GM19324 (cell line): ENCODE results near the gene PPP1R37.

Experiments
- ATAC-seq: cut with Tn5 transposase; IDR thresholded peaks from one replicate; pipeline ENCODE4 v1.9.1; 2021; ENCODE audit warnings: mild to moderate bottlenecking, moderate library complexity; ENCODE audit not compliant: unreplicated experiment, low FRiP score

Gene PPP1R37

DNA sequence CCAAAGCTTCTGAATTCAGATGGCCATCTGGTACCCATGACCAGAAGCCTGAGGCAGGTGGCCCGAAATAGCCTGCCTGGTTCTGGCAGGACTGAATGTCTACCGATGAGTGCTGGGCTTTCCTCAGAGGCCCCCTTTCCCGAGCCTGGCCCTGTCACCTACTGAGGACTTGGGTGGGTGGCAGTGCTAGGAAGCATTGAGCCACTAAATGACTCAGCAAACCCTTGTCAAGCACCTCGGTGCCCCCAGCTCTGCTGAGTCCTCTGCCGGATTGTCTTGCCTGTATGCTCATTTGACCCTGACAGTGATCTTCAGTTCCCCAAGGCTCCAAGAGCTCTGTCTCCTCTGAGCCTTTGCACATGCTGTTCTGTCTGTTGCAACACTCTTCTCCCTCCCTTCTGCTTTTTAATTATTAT is 17.9 kb downstream of the PPP1R37 start:
- ATAC-seq, result no peak

DNA sequence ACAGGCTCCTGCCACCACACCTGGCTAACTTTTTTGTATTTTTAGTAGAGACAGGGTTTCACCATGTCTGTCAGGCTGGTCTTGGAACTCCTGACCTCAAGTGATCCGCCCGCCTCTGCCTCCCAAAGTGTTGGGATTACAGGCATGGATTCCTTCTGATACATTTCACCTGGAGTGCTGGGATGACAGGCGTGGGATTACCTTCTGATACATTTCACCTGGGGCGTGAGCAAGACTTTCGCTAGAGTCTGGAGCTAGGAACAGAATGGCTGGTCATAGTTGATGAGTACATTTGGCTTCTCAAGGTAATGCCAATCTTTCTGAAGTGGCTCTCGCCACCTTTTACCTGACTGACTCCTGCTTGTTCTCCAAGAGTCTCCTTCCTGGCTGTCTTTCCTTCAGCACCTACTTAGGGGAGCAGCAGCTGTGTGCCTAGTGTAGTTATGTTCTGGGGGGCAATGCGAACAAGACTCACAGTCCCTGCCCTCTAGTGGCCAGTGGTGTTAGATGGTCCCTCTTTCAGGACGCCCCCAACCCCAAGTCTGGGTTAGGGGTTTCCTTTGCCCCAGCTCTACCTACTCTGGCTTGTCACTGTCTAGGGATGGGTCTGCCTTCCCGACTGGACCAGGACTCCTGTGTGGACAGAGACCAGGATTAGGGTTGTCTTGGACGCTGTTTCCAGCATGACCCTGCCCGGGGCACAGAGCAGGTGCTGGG is 19.3 kb downstream of the PPP1R37 start:
- no peak for ATAC-seq

- no peak for ATAC-seq
Measured at GRCh38 chr19:45113628-45114027, 20.6 kb downstream of the PPP1R37 start.

DNA sequence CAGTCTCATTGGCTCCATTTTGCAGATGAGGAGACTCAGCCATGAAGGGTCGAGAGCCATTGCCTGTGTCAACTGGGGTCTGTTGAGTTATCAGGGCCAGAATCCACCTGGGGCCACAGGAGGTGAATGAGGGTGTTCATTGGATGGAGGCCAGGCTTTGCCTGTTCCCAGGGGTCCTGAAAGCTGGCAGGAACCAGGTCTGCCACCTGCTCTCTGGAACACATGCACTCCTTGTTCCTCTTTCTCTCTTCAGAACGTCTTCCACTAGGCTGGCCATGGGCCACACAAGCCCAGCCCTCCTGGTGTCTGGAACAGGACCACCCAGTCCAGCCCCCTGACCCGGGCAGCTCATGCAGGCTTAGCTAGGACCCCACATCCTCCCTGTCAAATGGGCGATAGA is 21.1 kb downstream of the PPP1R37 start:
- ATAC-seq, result no peak

- no peak for ATAC-seq
Measured at GRCh38 chr19:45115809-45116615, 23.0 kb downstream of the PPP1R37 start.

- ATAC-seq, result no peak
Measured at GRCh38 chr19:45117167-45117594, 24.2 kb downstream of the PPP1R37 start.

DNA sequence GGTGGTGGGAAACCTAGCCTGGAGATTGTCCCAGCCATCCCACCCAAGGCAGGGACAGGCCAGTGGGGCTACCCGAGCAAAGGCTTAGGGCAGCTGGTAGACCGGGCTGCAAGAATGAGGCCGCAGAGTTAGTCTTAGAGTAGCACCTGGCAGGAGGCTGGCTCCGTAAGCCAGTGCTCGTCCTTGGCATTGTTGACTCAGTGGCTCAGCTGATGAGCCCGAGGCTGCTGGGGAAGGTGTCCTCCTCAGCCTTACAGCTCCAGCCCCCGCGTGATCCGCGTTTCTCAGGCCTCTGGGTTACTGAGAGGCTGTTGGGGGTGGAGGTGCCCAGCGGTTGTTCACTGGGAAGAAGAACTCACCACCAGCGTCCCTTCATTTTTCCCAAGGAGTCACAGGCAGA is 24.7 kb downstream of the PPP1R37 start:
- no peak for ATAC-seq

DNA sequence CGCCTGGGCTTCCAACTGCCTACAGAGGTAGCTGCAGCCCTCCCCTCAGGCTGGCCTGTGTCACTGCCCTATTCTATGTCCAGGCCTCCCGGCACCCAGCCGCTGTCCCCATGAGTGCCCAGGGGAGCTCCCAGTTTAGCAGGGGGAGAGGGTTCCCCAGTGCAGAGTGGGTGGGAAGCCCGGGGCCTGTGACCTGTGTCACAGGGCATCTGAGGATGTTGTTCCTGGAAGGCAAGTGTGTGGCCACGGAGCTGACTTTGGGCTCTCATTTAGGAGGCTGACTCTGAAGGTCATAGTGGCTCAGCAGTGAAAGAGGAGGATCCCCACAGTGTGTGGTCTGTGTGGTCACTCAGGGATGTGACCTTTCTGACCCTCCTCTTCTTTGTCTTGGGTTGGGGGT is 25.1 kb downstream of the PPP1R37 start:
- ATAC-seq, result no peak

- ATAC-seq, result peak; percentile 63
Measured at GRCh38 chr19:45118591-45119355, 25.8 kb downstream of the PPP1R37 start.

DNA sequence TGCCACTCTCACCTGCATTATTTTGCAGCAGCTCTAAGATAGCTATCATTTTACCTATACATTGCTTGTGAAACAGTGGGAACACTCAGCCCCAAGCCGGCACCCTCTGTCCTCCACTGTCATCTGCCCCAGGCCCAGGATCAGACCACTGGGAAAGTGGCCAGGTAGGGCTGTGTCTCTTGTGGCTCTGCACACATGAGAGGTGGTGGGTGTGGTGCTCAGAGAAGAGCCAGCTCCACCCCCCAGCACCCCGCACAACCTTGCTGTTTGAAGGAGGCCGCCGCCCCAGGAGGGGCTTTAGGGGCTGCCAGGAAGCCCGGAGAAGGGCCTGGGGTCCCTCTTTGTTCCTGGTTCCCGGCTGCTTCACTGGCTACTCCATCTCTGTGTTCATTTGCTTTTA is 26.6 kb downstream of the PPP1R37 start:
- ATAC-seq, result no peak

DNA sequence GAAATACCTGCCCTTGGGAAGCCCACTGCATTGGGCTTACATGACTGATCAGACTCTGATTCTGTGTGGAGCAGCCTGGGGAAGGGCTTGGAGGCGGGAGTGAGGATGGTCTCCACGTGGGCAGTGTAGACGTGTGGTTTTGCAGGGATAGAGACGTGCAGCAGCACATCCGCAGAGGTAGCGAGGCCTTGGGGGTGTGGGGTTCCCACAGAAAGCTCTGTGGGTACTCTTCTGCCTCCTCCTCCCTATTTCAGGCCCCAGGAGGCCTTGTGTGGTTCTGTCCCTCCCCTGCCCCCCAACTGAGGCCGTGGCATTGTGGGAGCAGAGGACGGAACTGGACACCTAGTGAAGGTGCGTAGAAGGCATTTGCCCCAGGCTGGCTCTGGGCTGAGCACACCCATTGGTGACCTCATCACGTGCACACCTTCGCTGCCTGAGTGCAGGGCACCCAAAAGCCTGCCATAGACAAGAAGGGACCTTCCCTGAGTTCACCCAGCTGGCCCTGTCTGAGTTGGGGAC is 28.9 kb downstream of the PPP1R37 start:
- ATAC-seq, result no peak

DNA sequence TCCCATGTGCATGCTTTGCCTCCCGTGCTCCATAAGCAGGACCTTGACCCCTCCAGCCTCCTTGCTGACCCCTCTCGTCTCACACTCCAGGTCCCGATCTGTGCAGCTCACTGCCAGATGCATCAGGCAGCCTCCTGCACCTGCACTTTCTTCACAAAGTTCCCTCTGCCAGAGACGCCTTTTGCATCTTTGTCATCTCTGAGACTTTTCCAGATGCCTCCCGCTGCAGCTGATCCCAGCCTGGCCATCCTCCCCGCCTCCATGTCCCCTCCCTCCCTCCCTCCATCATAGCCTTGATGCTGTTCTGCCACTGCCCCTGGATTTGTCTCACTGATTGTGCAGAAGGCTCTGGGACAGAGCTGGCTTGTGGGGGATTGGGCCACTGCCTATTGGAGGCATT is 29.9 kb downstream of the PPP1R37 start:
- no peak for ATAC-seq

GRCh38 chr19:45123440-45123850 is 30.5 kb downstream of the PPP1R37 start:
- ATAC-seq, result no peak

DNA sequence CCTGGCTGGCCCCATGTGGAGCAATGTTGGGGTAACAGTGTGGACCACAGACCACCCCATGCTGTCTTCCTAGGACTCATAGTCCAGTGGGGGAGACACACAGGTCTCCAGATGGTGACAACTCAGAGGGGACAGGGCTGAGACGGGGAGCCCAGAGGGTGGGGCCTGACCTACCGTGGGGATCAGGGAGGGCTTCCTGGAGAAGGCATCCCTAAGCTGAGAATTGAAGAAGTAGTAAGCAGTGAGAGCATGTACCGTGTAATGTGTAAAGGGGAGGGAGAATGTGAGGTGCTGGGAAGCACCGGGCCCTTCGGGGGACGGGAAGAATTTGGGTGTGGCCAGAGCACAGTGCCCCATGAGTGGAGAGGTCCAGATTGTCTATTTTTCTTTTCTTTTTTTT is 31.0 kb downstream of the PPP1R37 start:
- ATAC-seq, result no peak

DNA sequence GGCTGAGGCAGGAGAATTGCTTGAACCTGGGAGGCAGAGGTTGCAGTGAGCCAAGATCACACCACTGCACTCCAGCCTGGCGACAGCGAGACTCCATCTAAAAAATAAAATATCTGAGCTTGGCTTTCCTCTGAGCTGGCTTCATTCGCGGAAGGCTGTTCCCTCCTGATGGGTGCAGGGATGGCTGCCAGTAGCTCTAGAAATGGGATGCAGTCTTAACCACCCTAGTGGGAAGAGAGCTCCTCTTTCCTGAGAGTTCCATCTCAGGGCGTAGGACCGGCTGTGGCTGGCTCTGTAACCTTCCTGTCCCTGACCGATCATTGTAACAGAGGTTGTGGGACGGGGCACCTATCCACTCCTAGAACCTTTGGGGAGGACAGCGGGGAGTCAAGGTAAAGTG is 32.4 kb downstream of the PPP1R37 start:
- no peak for ATAC-seq

GRCh38 chr19:45125975-45126493 is 33.1 kb downstream of the PPP1R37 start:
- no peak for ATAC-seq

DNA sequence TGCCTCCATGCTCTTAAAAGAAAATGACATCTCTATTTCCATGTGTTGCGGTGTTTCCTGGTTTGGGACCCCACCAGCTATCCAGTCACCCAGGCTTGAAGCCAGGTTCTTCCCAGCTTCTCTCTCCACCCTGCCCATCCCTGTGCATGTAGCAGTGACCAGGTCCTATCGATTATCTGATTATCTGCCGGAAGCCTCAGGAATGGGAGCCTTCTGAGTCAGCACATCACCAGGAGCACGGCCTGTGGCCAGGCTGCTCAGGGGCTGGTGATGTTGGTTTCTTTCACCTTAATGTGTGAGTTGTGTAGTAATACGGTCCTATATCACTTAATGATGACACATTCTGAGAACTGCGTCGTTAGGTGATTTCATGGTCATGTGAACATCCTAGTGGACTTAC is 33.7 kb downstream of the PPP1R37 start:
- ATAC-seq, result no peak

- no peak for ATAC-seq
Measured at GRCh38 chr19:45128146-45128545, 35.2 kb downstream of the PPP1R37 start.

- no peak for ATAC-seq
Measured at GRCh38 chr19:45128806-45129205, 35.8 kb downstream of the PPP1R37 start.

- no peak for ATAC-seq
Measured at GRCh38 chr19:45130236-45130635, 37.3 kb downstream of the PPP1R37 start.
